Lower leg skin (tissue), 3 donors: ENCODE measurements around the gene BRICD5.

ENCODE experiments used
- POLR2A ChIP-seq, 2 donors: fragments of 450-650 bp; IDR thresholded peaks; one replicate each; pipeline ENCODE4 v1.6.1; 2016 to 2017; ENCODE audit warnings: antibody characterized with exemption in 2 of 2, mild to moderate bottlenecking in 1 of 2, moderate library complexity in 1 of 2
- TF ChIP-seq, protein P1 (sequence below), 3 donors: fragments of 450-650 bp; IDR thresholded peaks; one replicate each; pipeline ENCODE4 v1.5.1; 2016; ENCODE audit warnings: antibody characterized with exemption in 3 of 3, mild to moderate bottlenecking in 3 of 3, moderate library complexity in 2 of 3

DNA sequence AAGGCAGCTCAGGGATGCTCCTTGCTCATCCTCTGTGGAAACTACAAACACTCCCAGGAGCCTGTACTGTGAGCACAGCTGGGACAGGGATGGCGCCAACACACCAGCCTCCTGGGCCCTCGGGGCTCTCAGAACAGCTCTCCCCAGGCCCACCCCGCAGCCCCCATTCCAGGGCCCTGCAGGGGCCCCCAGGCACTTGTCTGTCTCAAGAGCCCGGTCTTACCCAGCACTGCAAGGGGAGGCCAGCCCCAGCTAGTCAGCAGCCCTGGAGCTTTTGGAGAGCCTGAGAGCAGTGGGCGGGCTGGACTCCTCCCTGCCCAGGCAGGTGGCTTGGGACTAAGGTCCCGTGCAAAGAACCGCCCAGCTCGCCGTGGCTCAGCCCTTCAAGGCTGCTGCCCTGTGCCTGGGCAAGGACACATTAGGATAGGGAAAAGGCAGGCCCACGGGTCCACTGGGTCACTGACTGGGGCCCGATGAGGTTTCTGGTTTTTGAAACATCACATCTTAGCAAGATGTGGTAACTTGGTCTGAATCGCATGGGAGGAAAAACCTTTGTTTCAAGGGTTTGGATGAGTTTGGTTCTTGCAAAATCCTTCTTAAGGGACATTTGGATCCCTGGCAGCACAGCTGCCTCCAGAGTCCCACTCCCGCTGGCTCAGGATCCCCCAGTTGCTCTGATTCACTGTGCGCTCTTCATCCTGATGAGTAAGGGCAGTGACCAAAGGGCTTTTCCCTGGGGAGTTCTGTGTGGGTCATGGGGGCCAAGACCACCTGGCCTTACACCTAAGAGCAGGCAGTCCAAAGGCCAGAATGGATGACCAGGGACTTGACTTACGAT is 28.4 kb upstream of the BRICD5 start:
- TF ChIP-seq, protein P1, sequence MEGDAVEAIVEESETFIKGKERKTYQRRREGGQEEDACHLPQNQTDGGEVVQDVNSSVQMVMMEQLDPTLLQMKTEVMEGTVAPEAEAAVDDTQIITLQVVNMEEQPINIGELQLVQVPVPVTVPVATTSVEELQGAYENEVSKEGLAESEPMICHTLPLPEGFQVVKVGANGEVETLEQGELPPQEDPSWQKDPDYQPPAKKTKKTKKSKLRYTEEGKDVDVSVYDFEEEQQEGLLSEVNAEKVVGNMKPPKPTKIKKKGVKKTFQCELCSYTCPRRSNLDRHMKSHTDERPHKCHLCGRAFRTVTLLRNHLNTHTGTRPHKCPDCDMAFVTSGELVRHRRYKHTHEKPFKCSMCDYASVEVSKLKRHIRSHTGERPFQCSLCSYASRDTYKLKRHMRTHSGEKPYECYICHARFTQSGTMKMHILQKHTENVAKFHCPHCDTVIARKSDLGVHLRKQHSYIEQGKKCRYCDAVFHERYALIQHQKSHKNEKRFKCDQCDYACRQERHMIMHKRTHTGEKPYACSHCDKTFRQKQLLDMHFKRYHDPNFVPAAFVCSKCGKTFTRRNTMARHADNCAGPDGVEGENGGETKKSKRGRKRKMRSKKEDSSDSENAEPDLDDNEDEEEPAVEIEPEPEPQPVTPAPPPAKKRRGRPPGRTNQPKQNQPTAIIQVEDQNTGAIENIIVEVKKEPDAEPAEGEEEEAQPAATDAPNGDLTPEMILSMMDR (IDR thresholded peaks at IDR 0.05), result no peak
- TF ChIP-seq POLR2A (IDR thresholded peaks at IDR 0.05), result no peak
